Fibroblast of peridontal ligament (primary cell): ENCODE measurements around the gene AUH.

ENCODE experiments used
- DNase-seq: peaks from one replicate; pipeline ENCODE4 v3.0.0-alpha.2; 2010; ENCODE audit errors: extremely low read depth

The AUH gene

DNA sequence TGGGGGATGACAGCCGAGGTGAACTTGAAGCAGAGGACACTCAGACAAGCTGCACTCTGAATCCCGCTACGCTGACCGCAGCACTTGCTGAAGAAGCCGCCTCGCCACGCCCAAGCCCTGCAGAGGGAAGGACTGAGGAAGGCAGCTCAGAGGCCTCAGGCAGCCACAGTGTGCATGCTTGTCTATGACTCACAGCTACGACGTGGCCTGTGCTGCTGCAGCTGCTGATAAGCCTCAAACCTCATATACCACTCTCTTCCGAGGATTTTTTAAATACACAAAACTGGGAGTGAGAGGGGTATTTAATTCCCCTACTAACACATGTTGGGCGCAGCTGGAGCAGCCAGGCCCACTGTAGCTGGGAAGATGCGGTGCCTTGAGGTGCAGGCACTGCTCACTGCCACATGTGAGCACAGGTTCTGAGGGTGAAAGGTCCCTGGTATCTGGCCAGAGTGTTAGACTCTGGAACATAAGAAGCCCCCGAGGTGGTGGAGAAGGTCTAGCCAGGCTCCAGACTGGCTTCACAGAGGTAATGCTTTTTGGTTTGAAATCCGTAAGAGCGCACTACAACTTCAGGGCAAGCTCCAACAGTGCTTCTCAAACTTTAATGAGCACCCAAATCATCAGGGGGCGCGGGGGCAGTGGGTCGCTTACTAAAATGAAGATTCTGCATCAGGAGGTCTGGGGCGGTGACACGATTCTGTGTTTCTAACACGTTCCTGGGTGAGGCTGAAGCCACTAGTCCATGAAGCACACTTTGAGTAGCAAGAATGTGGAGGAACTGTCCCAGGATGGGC is 196.8 kb downstream of the AUH start:
- DNase-seq, result peak; percentile 94
